Measurements from ENCODE around the gene RAB11FIP3. TPM values are rescaled to one million over a fixed set of nuclear protein-coding genes. Genes with fewer than 3 reads are reported as not detected.
A peak's percentile ranks its signal among the peaks of the same experiment; 100 is the strongest.

The RAB11FIP3 gene
- total and polyA plus RNA-seq, 2 of the 13 experiments (the other 11 are each of a cell fraction or from before 2014, with no cell fraction given) = 34.3 to 57.6 TPM

DNA sequence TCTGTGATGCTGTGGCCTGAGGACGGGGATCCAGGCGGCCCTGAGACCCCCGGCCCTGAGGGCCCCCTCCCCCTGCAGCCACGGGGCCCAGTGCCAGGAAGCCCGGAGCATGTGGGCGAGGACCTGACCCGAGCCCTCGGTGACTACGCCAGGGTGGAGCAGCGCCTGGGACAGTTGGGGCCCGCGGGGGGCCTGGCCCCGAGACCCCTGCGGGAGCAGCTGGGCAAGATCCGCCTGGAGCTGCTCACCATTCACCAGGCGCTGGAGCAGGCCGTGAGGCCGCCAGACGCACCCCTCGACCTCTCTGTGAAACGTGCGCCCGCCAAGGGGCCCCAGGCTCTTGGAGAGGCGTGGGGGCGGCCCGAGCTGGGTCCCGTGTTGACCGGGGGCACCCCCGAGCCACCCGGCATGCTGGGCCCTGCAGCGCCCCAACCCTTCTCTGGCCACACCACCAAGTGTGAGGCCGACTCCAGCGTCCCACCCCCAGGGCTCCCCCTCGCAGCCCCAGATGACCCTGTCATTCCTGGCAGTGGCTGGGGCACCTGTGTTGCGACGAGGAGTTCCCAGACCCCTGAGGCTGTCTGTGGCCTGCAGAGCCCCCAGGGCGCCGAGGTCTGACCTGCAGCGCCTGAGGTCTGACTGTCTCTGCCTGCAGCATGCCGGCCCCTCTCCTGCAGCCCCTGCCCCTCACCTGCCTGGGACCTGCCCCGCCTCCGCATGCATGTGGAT is 139.4 kb downstream of the RAB11FIP3 start (continued):
- TF ChIP-seq XRCC5 (optimal IDR thresholded peaks at IDR 0.05; ENCODE audit: low read length) (no peak), NFE2 (CRISPR knock-in tag; IDR thresholded peaks at IDR 0.05) (no peak), ZFY (CRISPR knock-in tag; IDR thresholded peaks at IDR 0.05) (peak; percentile 20; the same call in 1 of the 2 replicates), REL (CRISPR knock-in tag; conservative IDR thresholded peaks at IDR 0.05) (no peak), SRSF9 (IDR thresholded peaks at IDR 0.05; ENCODE audit: borderline replicate concordance, insufficient read depth, low read depth, low read length, poor library complexity, severe bottlenecking) (no peak), SATB2 (CRISPR knock-in tag; IDR thresholded peaks at IDR 0.05) (no peak), ZNF720 (CRISPR knock-in tag; IDR thresholded peaks at IDR 0.05) (no peak), HMG20A (CRISPR knock-in tag; IDR thresholded peaks at IDR 0.05; ENCODE audit: borderline replicate concordance) (no peak), TBP (CRISPR knock-in tag; IDR thresholded peaks at IDR 0.05) (no peak), KLF16 (CRISPR knock-in tag; IDR thresholded peaks at IDR 0.05) (no peak), HNRNPH1 (optimal IDR thresholded peaks at IDR 0.05; ENCODE audit: low read depth, low read length) (no peak), ZMYM2 (CRISPR knock-in tag; IDR thresholded peaks at IDR 0.05) (no peak), SP1 (IDR thresholded peaks at IDR 0.05) (no peak), SP1 (CRISPR knock-in tag; IDR thresholded peaks at IDR 0.05) (no peak), ZNF496 (CRISPR knock-in tag; IDR thresholded peaks at IDR 0.05; ENCODE audit: insufficient replicate concordance) (no peak)
- TF ChIP-seq, protein P1, sequence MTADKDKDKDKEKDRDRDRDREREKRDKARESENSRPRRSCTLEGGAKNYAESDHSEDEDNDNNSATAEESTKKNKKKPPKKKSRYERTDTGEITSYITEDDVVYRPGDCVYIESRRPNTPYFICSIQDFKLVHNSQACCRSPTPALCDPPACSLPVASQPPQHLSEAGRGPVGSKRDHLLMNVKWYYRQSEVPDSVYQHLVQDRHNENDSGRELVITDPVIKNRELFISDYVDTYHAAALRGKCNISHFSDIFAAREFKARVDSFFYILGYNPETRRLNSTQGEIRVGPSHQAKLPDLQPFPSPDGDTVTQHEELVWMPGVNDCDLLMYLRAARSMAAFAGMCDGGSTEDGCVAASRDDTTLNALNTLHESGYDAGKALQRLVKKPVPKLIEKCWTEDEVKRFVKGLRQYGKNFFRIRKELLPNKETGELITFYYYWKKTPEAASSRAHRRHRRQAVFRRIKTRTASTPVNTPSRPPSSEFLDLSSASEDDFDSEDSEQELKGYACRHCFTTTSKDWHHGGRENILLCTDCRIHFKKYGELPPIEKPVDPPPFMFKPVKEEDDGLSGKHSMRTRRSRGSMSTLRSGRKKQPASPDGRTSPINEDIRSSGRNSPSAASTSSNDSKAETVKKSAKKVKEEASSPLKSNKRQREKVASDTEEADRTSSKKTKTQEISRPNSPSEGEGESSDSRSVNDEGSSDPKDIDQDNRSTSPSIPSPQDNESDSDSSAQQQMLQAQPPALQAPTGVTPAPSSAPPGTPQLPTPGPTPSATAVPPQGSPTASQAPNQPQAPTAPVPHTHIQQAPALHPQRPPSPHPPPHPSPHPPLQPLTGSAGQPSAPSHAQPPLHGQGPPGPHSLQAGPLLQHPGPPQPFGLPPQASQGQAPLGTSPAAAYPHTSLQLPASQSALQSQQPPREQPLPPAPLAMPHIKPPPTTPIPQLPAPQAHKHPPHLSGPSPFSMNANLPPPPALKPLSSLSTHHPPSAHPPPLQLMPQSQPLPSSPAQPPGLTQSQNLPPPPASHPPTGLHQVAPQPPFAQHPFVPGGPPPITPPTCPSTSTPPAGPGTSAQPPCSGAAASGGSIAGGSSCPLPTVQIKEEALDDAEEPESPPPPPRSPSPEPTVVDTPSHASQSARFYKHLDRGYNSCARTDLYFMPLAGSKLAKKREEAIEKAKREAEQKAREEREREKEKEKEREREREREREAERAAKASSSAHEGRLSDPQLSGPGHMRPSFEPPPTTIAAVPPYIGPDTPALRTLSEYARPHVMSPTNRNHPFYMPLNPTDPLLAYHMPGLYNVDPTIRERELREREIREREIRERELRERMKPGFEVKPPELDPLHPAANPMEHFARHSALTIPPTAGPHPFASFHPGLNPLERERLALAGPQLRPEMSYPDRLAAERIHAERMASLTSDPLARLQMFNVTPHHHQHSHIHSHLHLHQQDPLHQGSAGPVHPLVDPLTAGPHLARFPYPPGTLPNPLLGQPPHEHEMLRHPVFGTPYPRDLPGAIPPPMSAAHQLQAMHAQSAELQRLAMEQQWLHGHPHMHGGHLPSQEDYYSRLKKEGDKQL (CRISPR knock-in tag; IDR thresholded peaks at IDR 0.05; ENCODE audit: low read depth) = no peak
- TF ChIP-seq, protein P2, sequence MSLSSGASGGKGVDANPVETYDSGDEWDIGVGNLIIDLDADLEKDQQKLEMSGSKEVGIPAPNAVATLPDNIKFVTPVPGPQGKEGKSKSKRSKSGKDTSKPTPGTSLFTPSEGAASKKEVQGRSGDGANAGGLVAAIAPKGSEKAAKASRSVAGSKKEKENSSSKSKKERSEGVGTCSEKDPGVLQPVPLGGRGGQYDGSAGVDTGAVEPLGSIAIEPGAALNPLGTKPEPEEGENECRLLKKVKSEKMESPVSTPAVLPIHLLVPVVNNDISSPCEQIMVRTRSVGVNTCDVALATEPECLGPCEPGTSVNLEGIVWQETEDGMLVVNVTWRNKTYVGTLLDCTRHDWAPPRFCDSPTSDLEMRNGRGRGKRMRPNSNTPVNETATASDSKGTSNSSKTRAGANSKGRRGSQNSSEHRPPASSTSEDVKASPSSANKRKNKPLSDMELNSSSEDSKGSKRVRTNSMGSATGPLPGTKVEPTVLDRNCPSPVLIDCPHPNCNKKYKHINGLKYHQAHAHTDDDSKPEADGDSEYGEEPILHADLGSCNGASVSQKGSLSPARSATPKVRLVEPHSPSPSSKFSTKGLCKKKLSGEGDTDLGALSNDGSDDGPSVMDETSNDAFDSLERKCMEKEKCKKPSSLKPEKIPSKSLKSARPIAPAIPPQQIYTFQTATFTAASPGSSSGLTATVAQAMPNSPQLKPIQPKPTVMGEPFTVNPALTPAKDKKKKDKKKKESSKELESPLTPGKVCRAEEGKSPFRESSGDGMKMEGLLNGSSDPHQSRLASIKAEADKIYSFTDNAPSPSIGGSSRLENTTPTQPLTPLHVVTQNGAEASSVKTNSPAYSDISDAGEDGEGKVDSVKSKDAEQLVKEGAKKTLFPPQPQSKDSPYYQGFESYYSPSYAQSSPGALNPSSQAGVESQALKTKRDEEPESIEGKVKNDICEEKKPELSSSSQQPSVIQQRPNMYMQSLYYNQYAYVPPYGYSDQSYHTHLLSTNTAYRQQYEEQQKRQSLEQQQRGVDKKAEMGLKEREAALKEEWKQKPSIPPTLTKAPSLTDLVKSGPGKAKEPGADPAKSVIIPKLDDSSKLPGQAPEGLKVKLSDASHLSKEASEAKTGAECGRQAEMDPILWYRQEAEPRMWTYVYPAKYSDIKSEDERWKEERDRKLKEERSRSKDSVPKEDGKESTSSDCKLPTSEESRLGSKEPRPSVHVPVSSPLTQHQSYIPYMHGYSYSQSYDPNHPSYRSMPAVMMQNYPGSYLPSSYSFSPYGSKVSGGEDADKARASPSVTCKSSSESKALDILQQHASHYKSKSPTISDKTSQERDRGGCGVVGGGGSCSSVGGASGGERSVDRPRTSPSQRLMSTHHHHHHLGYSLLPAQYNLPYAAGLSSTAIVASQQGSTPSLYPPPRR (CRISPR knock-in tag; IDR thresholded peaks at IDR 0.05; ENCODE audit: borderline replicate concordance) = no peak
- TF ChIP-seq, protein P3, sequence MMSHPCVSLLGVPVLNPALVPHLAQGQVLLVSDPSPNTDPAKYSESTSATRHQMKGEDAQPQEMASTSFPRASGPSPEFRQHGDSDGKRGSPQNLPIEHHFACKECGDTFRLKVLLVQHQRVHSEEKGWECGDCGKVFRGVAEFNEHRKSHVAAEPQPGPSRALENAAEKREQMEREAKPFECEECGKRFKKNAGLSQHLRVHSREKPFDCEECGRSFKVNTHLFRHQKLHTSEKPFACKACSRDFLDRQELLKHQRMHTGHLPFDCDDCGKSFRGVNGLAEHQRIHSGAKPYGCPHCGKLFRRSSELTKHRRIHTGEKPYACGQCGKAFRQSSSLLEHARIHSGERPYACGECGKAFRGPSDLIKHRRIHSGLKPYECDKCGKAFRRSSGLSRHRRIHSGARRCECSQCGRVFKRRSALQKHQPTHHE (CRISPR knock-in tag; IDR thresholded peaks at IDR 0.05; ENCODE audit: borderline replicate concordance) = no peak
